Stimulated activated CD8-positive, alpha-beta memory T cell treated with anti-CD3 and anti-CD28 coated beads, Interleukin-4, amount 100 ng/mL, for 1 hour (primary cell): Measurements from ENCODE around the gene ARHGAP32.
"Not testable (repeated sequence)": the region's sequence is repeated elsewhere in the genome, so short reads cannot be mapped to it uniquely, and the experiment has no call there.

Experiments
- DNase-seq, 2 donors: peaks; one replicate each; pipeline ENCODE4 v3.0.0-alpha.2; 2020; ENCODE audit warnings: low read depth in 2 of 2, low spot score in 1 of 2

The ARHGAP32 gene

GRCh38 chr11:129204150-129204838, 12.2 kb upstream of the ARHGAP32 start:
- no peak for DNase-seq

DNA sequence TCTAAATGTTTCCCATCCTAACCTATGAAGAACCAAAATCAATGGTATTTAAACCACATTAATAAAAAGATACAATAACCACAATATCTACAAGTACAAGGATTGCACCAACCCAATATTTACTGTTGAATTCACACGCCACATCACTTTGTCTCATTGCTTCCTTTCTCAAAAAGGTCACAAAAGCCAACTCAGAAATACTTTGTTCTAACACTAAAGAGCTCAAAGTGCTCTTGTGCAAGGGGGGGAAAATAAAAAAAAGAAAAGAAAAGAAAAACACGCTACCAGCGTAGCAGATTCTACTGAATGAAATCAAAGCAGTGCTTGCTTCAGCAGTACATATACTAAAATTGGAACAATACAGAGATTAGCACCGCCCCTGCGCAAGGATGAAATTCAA, 10.5 kb upstream of the ARHGAP32 start:
- no peak for DNase-seq

DNA sequence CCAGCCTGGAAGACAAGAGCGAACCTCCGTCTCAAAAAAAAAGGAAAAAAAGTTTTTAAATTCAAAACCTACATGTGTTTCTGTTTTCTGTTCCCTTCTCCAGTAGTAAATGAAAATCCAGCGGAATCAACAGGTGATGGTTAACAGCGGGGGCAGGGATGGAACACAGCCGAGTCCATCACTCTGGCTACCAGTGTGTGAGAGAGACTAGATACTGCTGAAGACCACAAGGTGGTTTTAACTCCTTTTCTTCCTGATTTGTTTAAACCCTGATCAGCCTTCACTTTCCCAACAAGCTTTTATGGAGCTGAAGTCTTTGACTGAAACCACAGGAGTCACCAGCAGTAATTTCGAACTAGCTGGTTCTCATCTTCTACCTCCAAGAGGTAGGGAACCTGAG, 3.6 kb upstream of the ARHGAP32 start:
- no peak for DNase-seq

- no peak for DNase-seq
Observed at GRCh38 chr11:129191649-129192048, 476 bp downstream of the ARHGAP32 start.

- DNase-seq, result no peak
Observed at GRCh38 chr11:129190087-129190486, 2.0 kb downstream of the ARHGAP32 start.

DNA sequence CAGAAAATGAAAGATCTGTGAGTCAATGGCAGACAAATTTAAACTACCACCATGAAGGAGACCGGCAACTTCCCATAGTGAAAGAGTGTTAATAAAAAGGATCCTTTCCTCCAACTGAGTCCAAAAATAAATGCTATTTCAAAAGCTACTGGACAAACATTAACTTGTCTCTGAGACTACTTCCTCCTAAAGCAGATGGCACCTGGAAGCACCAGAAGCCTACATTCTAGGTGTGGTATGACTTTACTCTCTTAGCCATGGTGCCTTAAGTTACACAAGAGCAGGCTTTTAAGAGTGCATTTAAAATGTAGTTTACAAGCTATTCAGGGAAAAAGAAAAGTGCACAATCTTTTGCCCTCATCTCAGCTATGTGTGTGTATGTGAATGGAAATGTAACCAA, 2.5 kb downstream of the ARHGAP32 start:
- no peak for DNase-seq

DNA sequence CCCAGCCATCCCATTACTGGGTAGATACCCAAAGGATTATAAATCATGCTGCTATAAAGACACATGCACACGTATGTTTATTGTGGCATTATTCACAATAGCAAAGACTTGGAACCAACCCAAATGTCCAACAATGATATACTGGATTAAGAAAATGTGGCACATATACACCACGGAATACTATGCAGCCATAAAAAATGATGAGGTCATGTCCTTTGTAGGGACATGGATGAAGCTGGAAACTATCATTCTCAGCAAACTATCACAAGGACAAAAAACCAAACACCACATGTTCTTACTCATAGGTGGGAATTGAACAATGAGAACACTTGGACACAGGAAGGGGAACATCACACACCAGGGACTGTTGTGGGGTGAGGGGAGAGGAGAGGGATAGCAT, 7.0 kb downstream of the ARHGAP32 start:
- not testable (repeated sequence) for DNase-seq

DNA sequence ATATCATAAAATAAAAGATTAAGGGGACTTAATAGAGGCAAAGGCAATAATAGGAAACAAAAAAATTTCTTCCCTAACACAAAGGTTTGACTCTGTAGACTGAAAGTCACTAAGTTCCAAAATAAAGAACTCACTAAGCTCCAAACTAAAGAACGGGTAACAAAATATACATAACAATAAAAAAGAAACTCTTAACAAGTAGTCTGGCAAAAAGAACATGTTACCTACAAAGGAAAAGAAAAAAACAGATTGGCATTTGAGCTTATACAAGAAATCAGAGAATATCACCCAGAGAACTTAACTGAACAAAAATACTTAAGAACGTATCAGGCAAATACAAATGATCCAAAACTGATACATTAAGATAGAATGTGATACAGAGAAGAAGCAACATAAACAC, 7.5 kb downstream of the ARHGAP32 start:
- DNase-seq, result no peak

- DNase-seq, result no peak
Observed at GRCh38 chr11:129167315-129167714, 24.8 kb downstream of the ARHGAP32 start.

DNA sequence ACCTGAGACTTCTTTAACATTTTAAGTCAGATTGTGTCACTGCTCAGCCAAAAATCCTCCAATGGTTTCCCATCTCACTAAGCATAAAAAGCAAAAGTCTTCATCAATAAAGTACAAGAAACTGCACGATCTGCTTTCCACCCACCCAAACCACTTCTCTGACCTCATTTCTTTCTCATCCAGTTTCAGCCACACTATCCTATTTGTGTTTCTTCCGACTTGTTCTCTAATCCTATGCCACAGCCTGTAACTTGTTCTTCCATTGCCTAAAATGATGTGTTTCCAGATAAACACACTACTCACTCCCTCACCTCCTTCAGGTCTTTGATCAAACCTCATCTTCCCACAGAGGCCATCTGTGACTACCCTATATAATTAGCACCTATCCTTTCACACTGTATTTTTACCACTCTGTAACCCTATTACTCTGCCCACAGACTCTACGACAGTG, 28.4 kb downstream of the ARHGAP32 start:
- DNase-seq, result no peak

- DNase-seq, result not testable (repeated sequence)
Observed at GRCh38 chr11:129157080-129157479, 35.0 kb downstream of the ARHGAP32 start.

DNA sequence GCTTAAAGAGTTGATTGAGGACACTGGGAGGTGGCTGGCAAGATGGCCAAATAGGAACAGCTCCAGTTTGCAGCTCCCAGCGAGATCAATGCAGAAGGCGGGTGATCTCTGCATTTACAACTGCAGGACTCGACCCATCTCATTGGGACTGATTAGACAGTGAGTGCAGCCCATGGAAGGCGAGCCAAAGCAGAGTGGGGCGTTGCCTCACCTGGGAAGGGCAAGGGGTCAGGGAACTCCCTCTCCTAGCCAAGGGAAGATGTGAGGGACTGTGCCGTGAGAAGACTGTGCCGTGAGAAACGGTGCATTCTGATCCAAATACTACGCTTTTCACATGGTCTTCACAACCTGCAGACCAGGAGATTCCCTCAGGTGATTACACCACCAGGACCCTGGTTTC, 36.4 kb downstream of the ARHGAP32 start:
- no peak for DNase-seq

- DNase-seq, result no peak
Observed at GRCh38 chr11:129148487-129148886, 43.6 kb downstream of the ARHGAP32 start.

DNA sequence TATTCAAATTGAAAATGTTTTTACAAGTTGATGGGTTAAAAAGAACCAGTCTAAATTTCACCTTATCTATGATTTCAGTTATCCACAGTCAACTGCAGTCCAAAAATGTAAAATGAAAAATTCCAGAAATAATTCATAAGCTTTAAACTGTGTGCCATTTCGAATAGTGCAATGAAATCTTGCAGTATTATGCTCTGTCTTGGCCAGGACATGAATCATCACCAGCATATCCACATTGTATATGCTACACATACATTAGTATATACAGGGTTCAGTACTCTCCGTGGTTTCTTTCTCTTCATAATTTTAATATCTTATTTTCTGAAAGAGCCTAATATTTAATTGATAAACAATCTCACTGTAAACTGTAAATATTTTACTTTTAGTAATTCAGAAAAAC, 45.9 kb downstream of the ARHGAP32 start:
- DNase-seq, result no peak

GRCh38 chr11:129145276-129145675, 46.8 kb downstream of the ARHGAP32 start:
- DNase-seq, result no peak

DNA sequence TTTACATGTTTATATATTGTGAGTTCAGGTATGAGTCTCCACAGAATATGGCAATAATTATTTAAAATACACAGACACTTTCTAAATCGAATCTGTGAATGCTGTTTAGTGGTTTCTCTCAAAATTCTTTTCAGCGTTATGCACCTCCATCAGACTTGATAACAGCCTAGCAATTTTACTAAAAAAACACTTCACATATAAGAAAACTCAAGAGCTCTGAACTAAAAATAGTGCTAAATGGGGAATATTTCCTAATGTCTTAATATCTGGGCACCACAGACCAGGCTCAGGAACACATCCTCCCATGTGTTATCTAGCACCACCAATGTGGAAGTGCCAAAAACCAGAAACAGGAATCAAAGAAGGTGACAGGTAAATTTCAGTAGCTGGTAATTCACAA, 47.9 kb downstream of the ARHGAP32 start:
- DNase-seq, result no peak

DNA sequence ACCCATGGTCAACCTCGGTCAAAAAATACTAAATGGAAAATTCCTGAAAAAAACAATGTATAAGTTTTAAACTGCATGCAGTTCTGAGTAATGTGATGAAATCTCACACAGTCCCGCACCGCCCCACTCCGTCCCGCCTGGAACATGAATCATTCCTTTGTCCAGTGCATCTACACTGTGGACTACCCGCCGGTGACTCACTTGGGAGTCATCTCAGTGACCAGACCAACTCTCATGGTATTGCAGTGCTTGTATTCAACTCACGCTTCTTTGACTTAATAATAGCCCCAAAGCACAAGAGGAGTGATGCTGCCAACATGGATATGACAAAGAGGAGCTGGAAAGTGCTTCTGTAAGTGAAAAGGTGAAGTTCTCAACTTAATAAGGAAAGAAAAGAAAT, 48.8 kb downstream of the ARHGAP32 start:
- no peak for DNase-seq

GRCh38 chr11:129141748-129142523, 50.2 kb downstream of the ARHGAP32 start:
- no peak for DNase-seq

- DNase-seq, result no peak
Observed at GRCh38 chr11:129131316-129131715, 60.8 kb downstream of the ARHGAP32 start.

DNA sequence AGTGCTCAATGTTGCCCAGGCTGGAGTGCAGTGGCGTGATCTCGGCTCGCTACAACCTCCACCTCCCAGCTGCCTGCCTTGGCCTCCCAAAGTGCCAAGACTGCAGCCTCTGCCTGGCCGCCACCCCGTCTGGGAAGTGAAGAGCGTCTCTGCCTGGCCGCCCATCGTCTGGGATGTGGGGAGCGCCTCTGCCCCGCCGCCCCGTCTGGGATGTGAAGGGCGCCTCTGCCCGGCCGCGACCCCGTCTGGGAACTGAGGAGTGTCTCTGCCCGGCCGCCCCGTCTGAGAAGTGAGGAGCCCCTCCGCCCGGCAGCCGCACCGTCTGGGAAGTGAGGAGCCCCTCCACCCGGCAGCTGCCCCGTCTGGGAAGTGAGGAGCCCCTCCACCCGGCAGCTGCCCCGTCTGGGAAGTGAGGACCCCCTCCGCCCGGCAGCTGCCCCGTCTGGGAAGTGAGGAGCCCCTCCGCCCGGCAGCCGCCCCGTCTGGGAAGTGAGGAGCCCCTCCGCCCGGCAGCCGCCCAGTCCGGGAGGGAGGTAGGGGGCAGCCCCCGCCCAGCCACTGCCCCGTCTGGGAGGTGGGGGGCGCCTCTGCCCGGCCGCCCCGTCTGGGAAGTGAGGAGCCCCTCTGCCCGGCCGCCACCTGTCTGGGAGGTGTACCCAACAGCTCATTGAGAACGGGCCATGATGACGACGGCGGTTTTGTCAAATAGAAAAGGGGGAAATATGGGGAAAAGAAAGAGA, 63.1 kb downstream of the ARHGAP32 start:
- DNase-seq, result not testable (repeated sequence)

DNA sequence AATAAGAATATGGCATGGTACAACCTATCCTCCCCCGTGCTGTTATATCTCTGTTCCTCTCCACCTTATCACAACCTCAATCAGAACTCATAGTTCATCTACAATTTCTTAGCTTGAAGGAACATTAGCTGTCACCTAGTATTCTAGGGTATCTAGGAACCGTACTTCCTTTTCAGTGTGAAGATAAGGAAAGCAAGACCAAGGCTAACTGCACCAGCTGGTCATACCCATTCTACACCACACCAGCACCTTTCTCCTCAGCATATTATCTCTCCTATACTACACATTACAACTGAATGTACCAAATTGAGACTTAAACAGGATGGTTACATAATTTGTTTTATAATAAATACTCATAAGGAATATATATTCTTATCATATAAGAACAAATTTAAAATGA, 73.1 kb downstream of the ARHGAP32 start:
- DNase-seq, result no peak
